KOPT-K1 (cell line): ENCODE data around the gene SPATA3.
"Not testable (repeated sequence)": the region's sequence is repeated elsewhere in the genome, so short reads cannot be mapped to it uniquely, and the experiment has no call there.

ENCODE experiments used
- H3K27ac ChIP-seq: fragments of 200-600 bp; sonication (generic); 2 replicates; pipeline ENCODE4 v1.5.1; 2016; ENCODE audit warnings: antibody characterized with exemption, mild to moderate bottlenecking, low read depth, low read length; ENCODE audit not compliant: poor library complexity, severe bottlenecking
- H3K36me3 ChIP-seq: fragments of 200-600 bp; sonication (generic); 2 replicates; pipeline ENCODE4 v1.5.1; 2017; ENCODE audit warnings: antibody characterized with exemption, mild to moderate bottlenecking, low read length, moderate library complexity; ENCODE audit not compliant: insufficient read depth
- H3K9me3 ChIP-seq: fragments of 200-600 bp; sonication (generic); 2 replicates; pipeline ENCODE4 v1.5.1; 2017; ENCODE audit warnings: antibody characterized with exemption, low read length, mild to moderate bottlenecking; ENCODE audit not compliant: insufficient read depth, poor library complexity, severe bottlenecking

SPATA3 gene

GRCh38 chr2:231016566-231017230, 20.8 kb downstream of the SPATA3 start:
- no peak overlapping the region for H3K27ac ChIP-seq
- H3K9me3 ChIP-seq = no peaks in the 10 kb centered on the region
- H3K36me3 ChIP-seq = no peaks in the 10 kb centered on the region

GRCh38 chr2:231017231-231017598, 21.3 kb downstream of the SPATA3 start:
- no peak overlapping the region for H3K27ac ChIP-seq
- no peaks in the 10 kb centered on the region for H3K36me3 ChIP-seq
- H3K9me3 ChIP-seq = no peaks in the 10 kb centered on the region

- no peaks in the 10 kb centered on the region for H3K36me3 ChIP-seq
- H3K9me3 ChIP-seq = no peaks in the 10 kb centered on the region
- H3K27ac ChIP-seq = no peak overlapping the region
These were observed 22.3 kb downstream of the SPATA3 start for GRCh38 chr2:231018184-231018583.

DNA sequence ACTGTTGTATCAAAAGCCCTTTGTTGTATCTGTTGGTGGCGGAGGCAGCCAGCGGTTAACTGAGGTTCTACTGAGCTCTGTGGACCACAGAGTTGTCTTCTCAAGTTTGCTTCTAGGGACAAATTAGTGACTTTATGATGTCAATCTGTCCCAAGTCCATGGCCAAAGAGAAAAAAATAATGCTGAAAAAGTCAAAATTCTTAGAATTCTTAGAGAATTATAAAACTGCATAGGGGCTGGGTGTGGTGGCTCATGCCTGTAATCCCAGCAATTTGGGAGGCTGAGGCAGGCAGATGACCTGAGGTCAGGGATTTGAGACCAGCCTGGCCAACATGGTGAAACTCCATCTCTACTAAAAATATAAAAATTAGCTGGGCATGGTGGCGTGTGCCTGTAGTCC, 29.1 kb downstream of the SPATA3 start:
- H3K9me3 ChIP-seq, H3K36me3 ChIP-seq, H3K27ac ChIP-seq: not testable (repeated sequence)

GRCh38 chr2:231028889-231029288, 33.0 kb downstream of the SPATA3 start:
- no peaks in the 10 kb centered on the region for H3K36me3 ChIP-seq
- no peaks in the 10 kb centered on the region for H3K9me3 ChIP-seq
- no peak overlapping the region for H3K27ac ChIP-seq

DNA sequence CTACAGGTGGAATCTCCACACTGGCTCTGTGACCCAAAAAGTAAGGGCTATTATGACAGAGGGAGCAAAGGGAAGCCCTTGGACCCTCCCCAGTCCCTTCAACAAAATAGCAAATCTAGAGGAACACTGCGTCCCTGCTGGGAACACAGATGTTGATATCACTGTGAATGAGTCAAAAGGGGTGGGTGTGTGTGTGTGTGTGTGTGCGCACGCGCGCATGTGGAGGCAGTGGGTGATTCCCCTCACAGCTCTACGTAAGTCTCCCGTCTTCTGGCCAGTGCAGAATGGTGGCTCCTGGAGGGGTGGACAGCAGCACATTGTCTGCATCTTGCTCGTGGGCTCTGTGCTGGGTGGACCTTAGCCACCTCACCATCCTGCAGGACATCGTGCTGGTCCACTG, 33.6 kb downstream of the SPATA3 start:
- Histone ChIP-seq H3K36me3 (no peaks in the 10 kb centered on the region), H3K27ac (no peak overlapping the region), H3K9me3 (no peaks in the 10 kb centered on the region)

- H3K36me3 ChIP-seq = no peaks in the 10 kb centered on the region
- H3K9me3 ChIP-seq = no peaks in the 10 kb centered on the region
- no peak overlapping the region for H3K27ac ChIP-seq
These were observed 34.8 kb downstream of the SPATA3 start for GRCh38 chr2:231030725-231031124.

DNA sequence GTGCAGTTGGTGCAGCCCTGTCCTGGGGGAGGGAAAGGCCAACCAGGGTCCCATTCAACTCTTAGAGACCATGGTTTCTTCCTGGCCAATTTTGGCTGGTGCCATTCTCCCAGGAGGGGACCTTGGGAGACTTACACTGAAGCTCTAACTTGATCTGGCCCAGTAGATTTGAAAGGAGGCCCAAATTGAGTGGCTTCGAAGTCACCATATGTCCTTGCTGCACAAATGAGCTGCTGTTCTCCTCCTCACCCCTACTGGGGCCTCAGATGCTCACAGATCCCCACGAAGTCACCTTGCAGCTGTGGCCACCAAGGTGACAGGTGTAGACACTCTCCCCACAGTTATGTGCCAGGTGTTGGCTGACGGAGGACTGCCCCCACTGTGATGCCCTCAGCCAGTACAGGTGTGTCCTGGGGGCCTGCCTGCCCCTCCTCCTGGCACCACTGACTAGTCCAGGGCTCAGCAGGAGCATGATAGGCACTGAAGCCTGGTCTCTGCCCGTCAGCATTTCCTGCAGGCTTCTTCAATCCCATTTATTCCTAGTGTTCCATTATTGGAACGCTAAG, 36.7 kb downstream of the SPATA3 start:
- Histone ChIP-seq H3K9me3 (no peaks in the 10 kb centered on the region), H3K27ac (no peak overlapping the region), H3K36me3 (no peaks in the 10 kb centered on the region)

DNA sequence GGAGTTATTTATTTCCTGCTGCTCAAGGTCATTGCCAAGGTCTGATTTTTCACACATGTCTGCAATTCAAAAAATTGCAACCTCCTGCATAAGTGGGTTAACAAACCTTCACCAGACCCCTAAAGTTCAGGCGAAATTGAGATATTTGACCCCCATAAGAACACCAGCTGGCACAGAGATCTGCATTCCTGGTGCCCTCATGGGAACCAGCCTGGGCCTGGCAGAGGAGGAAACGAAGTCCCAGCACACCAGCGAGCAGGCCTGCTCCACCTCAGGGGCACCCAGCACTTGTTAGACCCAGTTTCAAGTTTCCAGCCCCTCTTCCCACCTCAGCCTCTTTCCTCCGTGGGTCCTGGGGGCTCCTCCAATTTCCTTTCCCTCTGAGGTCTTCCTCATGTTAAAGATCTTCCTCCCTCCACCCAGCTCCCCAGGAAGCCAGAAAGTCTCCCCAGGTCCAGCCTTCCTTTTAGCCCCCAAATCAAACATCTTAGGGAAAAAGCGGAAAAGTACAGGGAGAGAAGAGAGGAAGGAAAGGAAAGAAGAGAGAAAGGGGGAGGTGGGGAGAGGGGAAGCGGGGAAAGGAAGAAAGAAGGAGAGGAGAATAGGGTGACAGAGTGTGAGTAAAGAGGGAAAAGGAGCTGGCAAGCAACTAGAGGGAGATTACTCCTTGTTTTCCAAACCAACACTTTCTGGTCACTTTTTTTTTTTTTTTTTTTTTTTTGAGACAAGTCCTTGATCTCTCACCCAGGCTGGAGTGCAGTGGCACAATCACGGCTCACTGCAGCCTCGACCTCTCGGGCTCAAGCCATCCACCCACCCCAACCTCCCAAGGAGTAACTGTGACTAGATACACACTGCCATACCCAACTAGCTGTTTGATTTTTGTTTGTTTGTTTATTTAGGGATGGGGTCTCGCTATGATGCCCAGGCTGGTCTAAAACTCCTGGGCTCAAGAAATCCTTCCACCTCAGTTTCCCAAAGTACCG, 37.5 kb downstream of the SPATA3 start:
- Histone ChIP-seq H3K9me3 (no peaks in the 10 kb centered on the region), H3K27ac (no peak overlapping the region), H3K36me3 (no peaks in the 10 kb centered on the region)

DNA sequence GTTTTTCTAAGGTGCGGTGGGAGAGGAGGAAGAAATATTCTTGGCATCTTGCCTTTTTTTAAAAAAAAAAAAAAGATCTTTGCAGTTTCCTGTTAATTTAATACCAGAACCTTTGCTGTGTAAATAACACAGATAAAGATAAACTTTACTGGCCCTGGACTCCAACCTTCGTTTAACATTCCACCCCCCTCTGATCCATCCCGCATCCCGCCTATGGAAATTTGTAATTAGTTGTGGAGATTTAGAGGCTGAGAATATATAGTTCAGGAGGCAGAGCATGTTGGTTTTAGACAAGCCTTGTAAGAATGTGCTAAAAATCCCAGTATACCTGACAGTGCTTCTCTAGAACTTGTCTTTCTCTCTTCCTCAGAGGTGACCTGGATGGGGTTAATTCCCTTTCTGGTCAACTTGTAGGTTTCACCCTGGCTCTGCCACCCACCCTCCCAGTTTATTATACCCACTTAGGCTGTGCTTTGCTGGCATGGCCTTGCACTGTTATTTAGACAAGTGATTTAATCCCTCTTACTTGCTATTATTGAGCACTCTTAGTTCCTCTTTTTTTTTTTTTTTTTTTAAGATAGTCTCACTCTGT, 38.5 kb downstream of the SPATA3 start:
- Histone ChIP-seq H3K27ac (no peak overlapping the region), H3K36me3 (no peaks in the 10 kb centered on the region), H3K9me3 (no peaks in the 10 kb centered on the region)

DNA sequence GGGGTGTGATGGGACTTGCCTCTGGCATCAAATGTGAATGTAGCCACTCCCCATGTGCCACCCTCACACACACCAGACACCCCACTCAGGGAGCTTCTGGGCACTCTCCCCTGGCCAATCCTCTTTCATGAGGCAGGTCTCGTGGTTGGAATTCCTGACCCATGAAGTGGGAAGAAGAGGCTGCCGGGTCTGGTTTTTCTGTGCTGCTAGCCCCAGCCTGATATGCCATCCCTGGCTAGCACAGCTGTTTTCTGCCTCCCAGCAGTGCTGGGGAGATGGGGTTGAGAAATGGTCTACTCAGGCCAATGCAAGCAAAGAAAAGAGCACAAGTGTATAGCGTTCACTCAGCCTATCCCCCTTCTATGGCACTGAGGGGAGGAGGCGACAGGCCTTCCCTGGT, 40.2 kb downstream of the SPATA3 start:
- Histone ChIP-seq H3K27ac (no peak overlapping the region), H3K36me3 (no peaks in the 10 kb centered on the region), H3K9me3 (no peaks in the 10 kb centered on the region)

GRCh38 chr2:231036578-231037106, 40.7 kb downstream of the SPATA3 start:
- Histone ChIP-seq H3K9me3 (no peaks in the 10 kb centered on the region), H3K27ac (no peak overlapping the region), H3K36me3 (no peaks in the 10 kb centered on the region)

GRCh38 chr2:231037202-231037730, 41.3 kb downstream of the SPATA3 start, which contains the start of gene C2orf72:
Gene C2orf72, plus strand, starts transcription at chr2:231037523. Its CDS starts 43 bp downstream, at chr2:231037566.
- no peak within 1 kb of the TSS for H3K27ac ChIP-seq

GRCh38 chr2:231037731-231038482, 42.0 kb downstream of the SPATA3 start:
- Histone ChIP-seq H3K9me3 (no peaks in the 10 kb centered on the region), H3K36me3 (no peaks in the 10 kb centered on the region), H3K27ac (no peak overlapping the region)

More at GRCh38 chr2:231037202-231037730, 41.3 kb downstream of the SPATA3 start, which contains the start of gene C2orf72:
- no peaks in the 10 kb centered on the region for H3K9me3 ChIP-seq
- no peaks in the 10 kb centered on the region for H3K36me3 ChIP-seq
